Testis (tissue), 2 donors: ENCODE data around the gene DLEC1.

ENCODE experiments used
- CTCF ChIP-seq, 3 experiments: fragments of 450-650 bp in 2 of 3; fragments of 200-600 bp in 1 of 3; sonication (generic) in 1 of 3; IDR thresholded peaks; one replicate each; pipeline ENCODE4 v1.5.1; 2016 to 2019; ENCODE audit warnings: antibody characterized with exemption in 3 of 3, mild to moderate bottlenecking in 2 of 3, moderate library complexity in 1 of 3
- POLR2A ChIP-seq: fragments of 450-650 bp; IDR thresholded peaks from one replicate; pipeline ENCODE4 v1.6.1; 2017; ENCODE audit warnings: antibody characterized with exemption, mild to moderate bottlenecking, moderate library complexity

GRCh38 chr3:38108649-38109579 is 69.9 kb downstream of the DLEC1 start:
- TF ChIP-seq CTCF (IDR thresholded peaks at IDR 0.05): no peak
- TF ChIP-seq POLR2A: no peak
